ENCODE data around the gene WNK4. TPM values are rescaled to one million over a fixed set of nuclear protein-coding genes. Genes with fewer than 3 reads are reported as not detected.
A peak's percentile ranks its signal among the peaks of the same experiment; 100 is the strongest.

The WNK4 gene
- total and polyA plus RNA-seq, 9 of the 15 experiments (the other 6 are each of a cell fraction or from before 2014, with no cell fraction given): 0.32 to 25.8 (median 4.5) TPM

DNA sequence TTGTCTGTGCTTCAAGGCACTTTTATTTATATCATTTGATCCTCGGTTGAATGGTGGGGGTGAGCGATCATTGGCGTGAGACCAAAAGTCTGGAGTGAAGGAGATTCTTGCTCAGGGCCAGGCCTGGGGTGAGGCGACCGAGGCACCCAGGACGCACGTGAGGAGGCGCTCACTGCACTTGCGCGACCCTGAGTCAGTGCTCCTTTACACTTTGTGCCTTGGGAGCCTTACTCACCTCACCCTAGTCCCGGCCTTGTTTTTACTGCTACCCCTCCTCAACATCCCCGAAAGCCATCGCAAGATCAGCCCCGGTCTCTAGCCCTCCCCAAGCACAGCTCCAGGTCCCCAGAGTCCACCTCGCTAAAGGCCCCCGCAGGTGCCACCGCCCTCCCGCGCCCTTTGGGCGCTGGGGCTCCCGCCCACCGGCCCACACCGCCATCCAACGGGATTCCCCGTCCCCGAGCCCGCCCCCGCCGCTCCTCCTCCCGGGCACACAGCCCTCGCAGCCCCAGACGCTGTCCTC lies 36.1 kb upstream of the WNK4 start (continued):
- TF ChIP-seq, protein P1, sequence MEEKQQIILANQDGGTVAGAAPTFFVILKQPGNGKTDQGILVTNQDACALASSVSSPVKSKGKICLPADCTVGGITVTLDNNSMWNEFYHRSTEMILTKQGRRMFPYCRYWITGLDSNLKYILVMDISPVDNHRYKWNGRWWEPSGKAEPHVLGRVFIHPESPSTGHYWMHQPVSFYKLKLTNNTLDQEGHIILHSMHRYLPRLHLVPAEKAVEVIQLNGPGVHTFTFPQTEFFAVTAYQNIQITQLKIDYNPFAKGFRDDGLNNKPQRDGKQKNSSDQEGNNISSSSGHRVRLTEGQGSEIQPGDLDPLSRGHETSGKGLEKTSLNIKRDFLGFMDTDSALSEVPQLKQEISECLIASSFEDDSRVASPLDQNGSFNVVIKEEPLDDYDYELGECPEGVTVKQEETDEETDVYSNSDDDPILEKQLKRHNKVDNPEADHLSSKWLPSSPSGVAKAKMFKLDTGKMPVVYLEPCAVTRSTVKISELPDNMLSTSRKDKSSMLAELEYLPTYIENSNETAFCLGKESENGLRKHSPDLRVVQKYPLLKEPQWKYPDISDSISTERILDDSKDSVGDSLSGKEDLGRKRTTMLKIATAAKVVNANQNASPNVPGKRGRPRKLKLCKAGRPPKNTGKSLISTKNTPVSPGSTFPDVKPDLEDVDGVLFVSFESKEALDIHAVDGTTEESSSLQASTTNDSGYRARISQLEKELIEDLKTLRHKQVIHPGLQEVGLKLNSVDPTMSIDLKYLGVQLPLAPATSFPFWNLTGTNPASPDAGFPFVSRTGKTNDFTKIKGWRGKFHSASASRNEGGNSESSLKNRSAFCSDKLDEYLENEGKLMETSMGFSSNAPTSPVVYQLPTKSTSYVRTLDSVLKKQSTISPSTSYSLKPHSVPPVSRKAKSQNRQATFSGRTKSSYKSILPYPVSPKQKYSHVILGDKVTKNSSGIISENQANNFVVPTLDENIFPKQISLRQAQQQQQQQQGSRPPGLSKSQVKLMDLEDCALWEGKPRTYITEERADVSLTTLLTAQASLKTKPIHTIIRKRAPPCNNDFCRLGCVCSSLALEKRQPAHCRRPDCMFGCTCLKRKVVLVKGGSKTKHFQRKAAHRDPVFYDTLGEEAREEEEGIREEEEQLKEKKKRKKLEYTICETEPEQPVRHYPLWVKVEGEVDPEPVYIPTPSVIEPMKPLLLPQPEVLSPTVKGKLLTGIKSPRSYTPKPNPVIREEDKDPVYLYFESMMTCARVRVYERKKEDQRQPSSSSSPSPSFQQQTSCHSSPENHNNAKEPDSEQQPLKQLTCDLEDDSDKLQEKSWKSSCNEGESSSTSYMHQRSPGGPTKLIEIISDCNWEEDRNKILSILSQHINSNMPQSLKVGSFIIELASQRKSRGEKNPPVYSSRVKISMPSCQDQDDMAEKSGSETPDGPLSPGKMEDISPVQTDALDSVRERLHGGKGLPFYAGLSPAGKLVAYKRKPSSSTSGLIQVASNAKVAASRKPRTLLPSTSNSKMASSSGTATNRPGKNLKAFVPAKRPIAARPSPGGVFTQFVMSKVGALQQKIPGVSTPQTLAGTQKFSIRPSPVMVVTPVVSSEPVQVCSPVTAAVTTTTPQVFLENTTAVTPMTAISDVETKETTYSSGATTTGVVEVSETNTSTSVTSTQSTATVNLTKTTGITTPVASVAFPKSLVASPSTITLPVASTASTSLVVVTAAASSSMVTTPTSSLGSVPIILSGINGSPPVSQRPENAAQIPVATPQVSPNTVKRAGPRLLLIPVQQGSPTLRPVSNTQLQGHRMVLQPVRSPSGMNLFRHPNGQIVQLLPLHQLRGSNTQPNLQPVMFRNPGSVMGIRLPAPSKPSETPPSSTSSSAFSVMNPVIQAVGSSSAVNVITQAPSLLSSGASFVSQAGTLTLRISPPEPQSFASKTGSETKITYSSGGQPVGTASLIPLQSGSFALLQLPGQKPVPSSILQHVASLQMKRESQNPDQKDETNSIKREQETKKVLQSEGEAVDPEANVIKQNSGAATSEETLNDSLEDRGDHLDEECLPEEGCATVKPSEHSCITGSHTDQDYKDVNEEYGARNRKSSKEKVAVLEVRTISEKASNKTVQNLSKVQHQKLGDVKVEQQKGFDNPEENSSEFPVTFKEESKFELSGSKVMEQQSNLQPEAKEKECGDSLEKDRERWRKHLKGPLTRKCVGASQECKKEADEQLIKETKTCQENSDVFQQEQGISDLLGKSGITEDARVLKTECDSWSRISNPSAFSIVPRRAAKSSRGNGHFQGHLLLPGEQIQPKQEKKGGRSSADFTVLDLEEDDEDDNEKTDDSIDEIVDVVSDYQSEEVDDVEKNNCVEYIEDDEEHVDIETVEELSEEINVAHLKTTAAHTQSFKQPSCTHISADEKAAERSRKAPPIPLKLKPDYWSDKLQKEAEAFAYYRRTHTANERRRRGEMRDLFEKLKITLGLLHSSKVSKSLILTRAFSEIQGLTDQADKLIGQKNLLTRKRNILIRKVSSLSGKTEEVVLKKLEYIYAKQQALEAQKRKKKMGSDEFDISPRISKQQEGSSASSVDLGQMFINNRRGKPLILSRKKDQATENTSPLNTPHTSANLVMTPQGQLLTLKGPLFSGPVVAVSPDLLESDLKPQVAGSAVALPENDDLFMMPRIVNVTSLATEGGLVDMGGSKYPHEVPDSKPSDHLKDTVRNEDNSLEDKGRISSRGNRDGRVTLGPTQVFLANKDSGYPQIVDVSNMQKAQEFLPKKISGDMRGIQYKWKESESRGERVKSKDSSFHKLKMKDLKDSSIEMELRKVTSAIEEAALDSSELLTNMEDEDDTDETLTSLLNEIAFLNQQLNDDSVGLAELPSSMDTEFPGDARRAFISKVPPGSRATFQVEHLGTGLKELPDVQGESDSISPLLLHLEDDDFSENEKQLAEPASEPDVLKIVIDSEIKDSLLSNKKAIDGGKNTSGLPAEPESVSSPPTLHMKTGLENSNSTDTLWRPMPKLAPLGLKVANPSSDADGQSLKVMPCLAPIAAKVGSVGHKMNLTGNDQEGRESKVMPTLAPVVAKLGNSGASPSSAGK (IDR thresholded peaks at IDR 0.05): peak; percentile 56
- TF ChIP-seq, protein P2, sequence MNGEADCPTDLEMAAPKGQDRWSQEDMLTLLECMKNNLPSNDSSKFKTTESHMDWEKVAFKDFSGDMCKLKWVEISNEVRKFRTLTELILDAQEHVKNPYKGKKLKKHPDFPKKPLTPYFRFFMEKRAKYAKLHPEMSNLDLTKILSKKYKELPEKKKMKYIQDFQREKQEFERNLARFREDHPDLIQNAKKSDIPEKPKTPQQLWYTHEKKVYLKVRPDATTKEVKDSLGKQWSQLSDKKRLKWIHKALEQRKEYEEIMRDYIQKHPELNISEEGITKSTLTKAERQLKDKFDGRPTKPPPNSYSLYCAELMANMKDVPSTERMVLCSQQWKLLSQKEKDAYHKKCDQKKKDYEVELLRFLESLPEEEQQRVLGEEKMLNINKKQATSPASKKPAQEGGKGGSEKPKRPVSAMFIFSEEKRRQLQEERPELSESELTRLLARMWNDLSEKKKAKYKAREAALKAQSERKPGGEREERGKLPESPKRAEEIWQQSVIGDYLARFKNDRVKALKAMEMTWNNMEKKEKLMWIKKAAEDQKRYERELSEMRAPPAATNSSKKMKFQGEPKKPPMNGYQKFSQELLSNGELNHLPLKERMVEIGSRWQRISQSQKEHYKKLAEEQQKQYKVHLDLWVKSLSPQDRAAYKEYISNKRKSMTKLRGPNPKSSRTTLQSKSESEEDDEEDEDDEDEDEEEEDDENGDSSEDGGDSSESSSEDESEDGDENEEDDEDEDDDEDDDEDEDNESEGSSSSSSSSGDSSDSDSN (IDR thresholded peaks at IDR 0.05; ENCODE audit: borderline replicate concordance in 1 of 2, low read depth in 2 of 2, low read length in 2 of 2): 0 out of 4 replicates have a peak, but pooled peaks of 1 of the 2 experiments have one; percentile 36
- TF ChIP-seq TAF15 (IDR thresholded peaks at IDR 0.05; ENCODE audit: low read depth, low read length) (no peak), ZHX1 (conservative IDR thresholded peaks at IDR 0.05; ENCODE audit: low read length) (no peak), NKRF (IDR thresholded peaks at IDR 0.05; ENCODE audit: borderline replicate concordance) (peak; percentile 48; the same call in 1 of the 2 replicates), RAD51 (IDR thresholded peaks at IDR 0.05; ENCODE audit: borderline replicate concordance, low read depth) (peak; percentile 17; the same call in 1 of the 2 replicates), NUFIP1 (IDR thresholded peaks at IDR 0.05; ENCODE audit: partially characterized antibody) (peak; percentile 64), SMARCA4 (IDR thresholded peaks at IDR 0.05) (no peak)

All from K562 (cell line).